UCSD-AML1 (cell line): ENCODE measurements around the gene SDK1.
"Not testable (repeated sequence)": the region's sequence is repeated elsewhere in the genome, so short reads cannot be mapped to it uniquely, and the experiment has no call there.

Experiments
- DNase-seq: peaks from one replicate; lab custom pipeline; 2025; ENCODE audit not compliant: unreplicated experiment; lab: John Stamatoyannopoulos, UW

SDK1 gene

DNA sequence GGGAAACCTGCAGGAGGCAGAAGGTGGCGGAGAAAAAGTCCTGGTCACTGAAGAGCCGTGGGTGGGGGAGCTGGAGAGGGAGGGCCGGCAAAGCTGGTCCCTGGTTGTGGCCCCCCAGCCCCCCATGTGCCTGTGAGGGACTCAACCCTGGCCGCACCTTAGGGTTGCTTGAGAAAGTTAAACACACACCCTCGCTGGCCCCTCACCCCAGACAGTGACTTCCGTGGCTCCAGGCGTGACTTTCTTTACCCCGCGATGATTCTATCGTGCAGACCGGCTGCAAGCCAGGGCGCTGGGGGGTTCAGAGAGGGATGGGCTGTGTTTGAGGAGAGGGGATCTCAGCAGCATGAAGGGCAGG lies 933.4 kb downstream of the SDK1 start:
- DNase-seq, result no peak

DNA sequence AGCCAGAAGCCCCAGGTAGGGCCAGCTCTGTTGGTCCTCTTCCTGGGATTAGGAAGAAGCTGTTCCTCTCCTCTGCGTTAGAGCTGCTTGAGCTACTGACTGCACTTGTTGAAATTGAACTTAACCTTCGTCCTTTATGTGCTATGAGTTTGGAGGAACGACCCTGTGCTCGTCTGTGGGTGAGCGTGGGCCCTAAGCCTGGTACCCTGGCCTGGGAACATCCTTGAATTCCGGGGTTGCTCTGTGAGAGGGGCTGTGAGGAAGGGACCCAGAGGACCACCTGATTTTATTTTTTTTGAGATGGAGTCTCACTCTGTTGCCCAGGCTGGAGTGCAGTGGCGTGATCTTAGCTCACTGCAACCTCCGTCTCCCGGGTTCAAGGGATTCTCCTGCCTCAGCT lies 933.8 kb downstream of the SDK1 start:
- no peak for DNase-seq

GRCh38 chr7:4235596-4235995 lies 934.5 kb downstream of the SDK1 start:
- DNase-seq, result no peak

GRCh38 chr7:4236389-4236788 lies 935.3 kb downstream of the SDK1 start:
- no peak for DNase-seq

DNA sequence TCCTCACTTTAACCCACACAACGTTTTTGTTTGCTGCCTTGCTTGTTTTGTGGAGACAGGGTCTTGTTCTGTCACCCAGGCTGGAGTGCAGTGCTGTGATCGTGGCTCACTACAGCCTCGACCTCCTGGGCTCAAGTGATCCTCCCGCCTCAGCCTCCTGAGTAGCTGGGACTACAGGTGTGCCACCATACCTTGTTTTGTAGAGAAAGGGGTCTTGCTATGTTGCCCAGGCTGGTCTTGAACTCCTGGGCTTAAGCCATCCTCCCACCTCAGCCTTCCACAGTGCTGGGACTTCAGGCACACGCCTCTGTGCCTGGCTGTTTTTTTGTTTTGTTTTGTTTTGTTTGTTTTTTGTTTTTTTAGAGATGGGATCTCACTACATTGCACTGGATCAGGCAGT lies 935.8 kb downstream of the SDK1 start:
- not testable (repeated sequence) for DNase-seq

- no peak for DNase-seq
Observed at GRCh38 chr7:4237296-4238235, 936.5 kb downstream of the SDK1 start.

- DNase-seq, result no peak
Observed at GRCh38 chr7:4238861-4239260, 937.8 kb downstream of the SDK1 start.

DNA sequence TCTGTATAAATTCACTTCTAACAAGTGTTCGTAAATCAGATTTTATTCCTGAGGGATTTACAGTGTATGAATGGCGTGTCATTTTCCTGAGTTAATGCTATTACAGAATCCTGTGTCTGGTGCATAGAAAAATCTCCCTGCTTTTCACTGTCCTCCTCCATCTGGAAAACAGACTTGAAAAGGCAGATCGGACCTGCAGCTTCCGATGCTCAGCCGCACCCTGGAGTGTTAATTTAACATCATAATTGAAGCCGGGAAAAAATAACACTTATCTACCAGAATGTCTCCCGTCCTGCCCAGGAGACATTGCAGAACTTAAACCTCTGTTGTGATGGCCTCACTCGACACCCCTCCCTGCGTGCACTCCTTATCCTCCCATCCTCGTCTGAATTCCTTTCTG lies 939.0 kb downstream of the SDK1 start:
- DNase-seq, result no peak

DNA sequence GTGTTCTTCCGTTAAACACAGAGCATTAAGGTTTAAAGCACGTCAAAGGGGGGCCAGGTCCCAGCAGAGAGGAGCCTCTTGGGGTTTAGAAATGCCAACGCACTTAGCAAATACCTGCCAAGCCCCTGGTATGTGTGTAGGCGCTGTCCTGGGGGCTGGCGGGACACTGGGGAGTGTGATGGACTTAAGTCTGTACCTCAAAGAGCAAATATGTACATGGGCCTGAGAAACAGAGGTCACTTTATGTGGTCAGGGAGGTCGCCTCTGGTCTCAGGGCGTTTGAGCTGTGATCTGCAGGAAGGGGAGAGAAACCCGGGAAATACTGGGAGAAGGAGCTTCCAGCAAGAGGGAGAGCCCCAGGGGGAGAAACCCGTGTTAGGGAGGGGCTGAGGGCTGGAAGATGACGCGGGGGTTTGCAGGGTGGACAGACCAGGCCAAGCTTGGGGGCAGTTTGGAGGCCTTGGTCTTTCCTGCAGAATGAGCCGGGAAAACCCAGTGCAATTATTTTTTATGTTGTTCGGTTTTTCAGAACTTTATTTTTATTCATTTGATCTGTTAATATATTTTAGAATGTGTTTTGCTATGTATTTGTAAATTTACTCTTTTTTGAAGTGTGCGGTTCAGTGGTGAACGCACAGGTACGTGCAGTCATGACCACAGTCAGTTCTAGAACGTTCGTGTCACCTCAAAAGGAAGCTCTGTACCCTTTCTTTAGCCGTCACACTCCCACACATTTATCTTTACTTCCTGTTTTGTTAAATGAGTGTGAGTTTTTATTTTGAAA lies 939.7 kb downstream of the SDK1 start:
- DNase-seq, result no peak

- no peak for DNase-seq
Observed at GRCh38 chr7:4241304-4241612, 940.2 kb downstream of the SDK1 start.

DNA sequence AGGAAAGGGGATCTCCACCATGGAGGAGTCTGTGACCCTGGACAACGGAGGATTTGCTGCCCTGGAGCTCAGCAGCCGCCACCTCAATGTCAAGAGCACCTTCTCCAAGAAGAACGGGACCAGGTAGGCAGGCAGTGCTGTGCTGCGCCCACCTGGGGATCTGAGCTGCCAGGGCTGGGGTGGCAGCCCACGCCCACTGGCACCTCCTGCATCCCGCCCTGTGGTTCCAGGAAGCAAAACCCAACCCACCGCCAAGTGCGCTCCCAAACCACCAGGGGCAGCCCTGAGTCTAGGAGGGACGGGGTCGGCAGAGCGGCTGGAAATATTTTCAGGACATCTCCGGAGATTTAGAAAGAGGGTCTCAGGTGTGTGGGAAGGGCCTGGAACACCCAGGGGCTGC lies 940.7 kb downstream of the SDK1 start:
- DNase-seq, result no peak

- no peak for DNase-seq
Observed at GRCh38 chr7:4242706-4243105, 941.7 kb downstream of the SDK1 start.

DNA sequence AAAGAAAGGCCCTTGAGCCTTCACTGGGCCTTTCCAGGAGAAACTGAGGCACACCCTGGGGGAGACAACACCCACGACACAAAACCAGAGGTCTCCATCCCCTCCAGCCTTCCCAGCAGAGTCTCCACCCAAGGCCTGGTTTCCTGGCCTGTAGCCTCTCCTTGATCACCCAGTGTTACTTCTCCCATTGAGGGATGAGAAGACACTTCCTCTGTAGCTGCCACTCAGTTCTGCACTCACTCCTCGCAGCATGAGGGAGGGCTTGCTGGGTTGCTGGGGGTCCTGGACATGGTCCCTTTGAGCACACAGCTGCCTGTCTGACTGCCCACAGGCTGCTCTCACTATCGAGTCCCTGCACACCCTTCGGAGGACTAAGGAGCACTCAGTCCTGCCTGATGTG lies 943.0 kb downstream of the SDK1 start:
- DNase-seq, result no peak

GRCh38 chr7:4244635-4245034 lies 943.6 kb downstream of the SDK1 start:
- DNase-seq, result no peak

- no peak for DNase-seq
Observed at GRCh38 chr7:4245135-4245865, 944.2 kb downstream of the SDK1 start.

GRCh38 chr7:4245866-4246470 lies 944.9 kb downstream of the SDK1 start:
- DNase-seq, result no peak

GRCh38 chr7:4246536-4246935 lies 945.5 kb downstream of the SDK1 start:
- no peak for DNase-seq

DNA sequence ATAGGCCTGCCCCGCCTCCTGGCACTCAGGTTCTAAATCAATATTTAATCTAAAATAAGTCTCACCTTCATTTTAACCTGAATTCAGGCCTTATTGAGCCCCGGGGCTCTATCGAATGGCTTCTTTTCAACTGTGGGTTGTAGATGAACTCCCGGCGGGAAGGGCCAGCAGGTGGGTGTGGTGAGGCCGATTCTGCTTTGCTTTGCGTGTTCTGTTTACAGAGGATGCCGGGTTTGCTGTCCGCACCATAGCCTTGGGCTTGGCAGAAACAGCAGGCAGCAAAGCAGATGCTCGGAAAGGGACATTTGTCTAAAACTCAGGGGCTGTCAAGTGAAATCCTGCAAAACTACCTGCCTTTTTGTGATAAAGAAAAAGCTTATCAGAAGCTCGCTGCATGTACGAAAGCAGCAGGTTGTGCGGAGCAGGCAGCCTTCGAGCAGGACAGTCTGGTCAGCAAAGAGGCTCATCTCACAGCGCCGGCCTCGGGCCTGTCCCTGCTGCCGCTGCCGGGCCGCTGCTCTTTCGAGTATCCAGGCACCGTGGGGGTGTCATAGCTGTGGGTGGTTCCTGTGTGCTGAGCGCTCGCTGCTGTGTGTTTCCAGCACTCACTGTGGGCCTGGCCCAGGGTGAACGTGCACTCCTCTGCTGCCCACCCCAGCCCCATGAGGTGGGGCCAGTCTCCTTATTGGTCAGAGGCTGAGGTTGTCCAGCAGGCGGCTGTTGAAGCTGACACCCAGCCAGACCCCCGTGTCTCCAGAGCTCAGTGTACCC lies 946.2 kb downstream of the SDK1 start:
- no peak for DNase-seq

GRCh38 chr7:4248295-4248694 lies 947.2 kb downstream of the SDK1 start:
- DNase-seq, result no peak

DNA sequence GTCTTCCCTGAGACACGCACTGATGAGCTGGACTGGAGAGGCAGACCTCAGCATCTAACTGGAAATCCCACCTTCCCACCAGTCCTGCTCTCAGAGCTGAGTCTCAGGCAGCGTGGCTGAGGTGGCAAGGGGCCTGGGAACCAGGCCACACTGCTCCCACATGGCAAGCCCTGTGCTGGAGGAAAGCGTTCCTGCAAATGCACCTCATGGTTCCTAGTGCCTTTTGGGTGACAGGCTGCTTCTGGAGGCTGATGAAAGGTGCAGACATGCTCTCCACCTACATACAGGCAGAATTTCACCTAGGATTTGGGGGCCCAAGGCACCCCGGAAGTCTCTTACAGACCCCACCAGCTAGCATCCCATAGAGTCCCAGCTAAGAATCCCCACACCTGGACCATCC lies 948.2 kb downstream of the SDK1 start:
- DNase-seq, result no peak

DNA sequence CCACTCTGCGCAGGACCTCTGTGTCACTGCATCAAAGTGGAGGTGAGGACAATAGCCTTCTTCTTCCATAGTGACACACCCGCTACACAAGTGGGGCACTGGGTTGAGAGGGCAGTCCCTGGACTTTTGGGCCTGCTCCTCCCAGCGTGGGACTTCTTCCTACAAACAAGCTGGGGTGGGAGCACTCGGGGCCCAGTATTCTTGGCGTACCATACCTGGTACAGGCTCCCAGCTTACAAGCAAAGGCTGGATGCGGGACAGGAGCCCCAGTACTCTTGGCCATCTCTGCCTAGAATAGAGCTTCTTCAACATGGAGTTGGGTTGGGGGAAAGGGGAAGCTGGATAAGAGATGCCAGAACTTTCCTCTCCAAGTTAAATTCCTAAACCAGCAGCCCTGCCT lies 954.3 kb downstream of the SDK1 start:
- DNase-seq, result no peak
